Esophagus squamous epithelium (tissue), 4 donors: ENCODE data around the gene VPS37D.

Experiments used
- POLR2A ChIP-seq, 4 donors: fragments of 450-650 bp; IDR thresholded peaks; one replicate each; pipeline ENCODE4 v1.6.1; 2017; ENCODE audit warnings: antibody characterized with exemption in 4 of 4, mild to moderate bottlenecking in 4 of 4, moderate library complexity in 3 of 4
- TF ChIP-seq, protein P1 (sequence below), 6 experiments: fragments of 450-650 bp in 4 of 6; fragments of 200-600 bp in 2 of 6; sonication (generic) in 2 of 6; IDR thresholded peaks; one replicate each; pipeline ENCODE4 v1.5.1; 2016 to 2019; ENCODE audit warnings: antibody characterized with exemption in 6 of 6, mild to moderate bottlenecking in 4 of 6, moderate library complexity in 4 of 6

DNA sequence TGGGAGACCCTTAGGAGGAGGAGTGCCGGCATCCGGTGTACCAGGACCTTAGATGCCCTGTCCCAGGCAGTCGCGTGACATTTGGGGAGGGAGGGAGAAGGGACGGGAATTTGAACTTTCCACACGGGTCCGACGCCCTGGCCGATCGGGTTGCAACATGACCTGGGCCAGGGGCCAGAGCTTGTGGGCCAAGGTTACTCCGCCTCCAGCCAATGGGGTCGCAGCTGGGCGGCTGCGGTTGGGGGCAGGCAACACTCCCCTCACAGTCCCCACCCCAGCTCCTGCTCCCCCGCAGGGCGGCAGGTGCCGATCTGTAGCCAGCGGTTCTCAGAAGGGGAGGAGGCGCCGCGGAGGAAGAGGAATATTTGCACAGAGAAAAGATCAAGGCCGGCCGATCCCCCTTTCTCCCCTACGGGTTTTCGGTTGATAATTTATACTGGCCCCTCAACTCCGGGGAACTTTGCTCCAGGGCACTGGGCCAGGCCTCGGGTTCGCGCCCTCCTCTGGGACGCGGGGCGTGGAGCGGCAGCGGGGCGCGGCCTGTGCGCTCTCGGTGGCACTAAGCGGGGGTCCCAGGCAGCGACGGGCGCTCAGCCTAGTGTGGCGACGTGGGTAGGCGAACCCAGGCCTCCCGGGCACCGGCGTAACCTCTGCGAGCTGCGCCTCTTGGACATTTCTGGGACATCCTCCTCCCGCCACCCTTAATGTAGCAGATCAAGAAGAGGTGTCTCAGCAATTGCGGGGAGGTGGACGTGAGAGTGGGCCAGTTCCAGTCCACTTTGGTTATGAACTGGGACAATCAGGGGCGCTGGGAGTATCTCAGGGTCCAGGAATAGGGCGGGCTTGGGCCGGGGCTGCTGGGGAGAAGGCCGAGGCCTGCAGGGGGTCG is 44.5 kb upstream of the VPS37D start:
- TF ChIP-seq, protein P1, sequence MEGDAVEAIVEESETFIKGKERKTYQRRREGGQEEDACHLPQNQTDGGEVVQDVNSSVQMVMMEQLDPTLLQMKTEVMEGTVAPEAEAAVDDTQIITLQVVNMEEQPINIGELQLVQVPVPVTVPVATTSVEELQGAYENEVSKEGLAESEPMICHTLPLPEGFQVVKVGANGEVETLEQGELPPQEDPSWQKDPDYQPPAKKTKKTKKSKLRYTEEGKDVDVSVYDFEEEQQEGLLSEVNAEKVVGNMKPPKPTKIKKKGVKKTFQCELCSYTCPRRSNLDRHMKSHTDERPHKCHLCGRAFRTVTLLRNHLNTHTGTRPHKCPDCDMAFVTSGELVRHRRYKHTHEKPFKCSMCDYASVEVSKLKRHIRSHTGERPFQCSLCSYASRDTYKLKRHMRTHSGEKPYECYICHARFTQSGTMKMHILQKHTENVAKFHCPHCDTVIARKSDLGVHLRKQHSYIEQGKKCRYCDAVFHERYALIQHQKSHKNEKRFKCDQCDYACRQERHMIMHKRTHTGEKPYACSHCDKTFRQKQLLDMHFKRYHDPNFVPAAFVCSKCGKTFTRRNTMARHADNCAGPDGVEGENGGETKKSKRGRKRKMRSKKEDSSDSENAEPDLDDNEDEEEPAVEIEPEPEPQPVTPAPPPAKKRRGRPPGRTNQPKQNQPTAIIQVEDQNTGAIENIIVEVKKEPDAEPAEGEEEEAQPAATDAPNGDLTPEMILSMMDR (IDR thresholded peaks at IDR 0.05) = no peak
- no peak for TF ChIP-seq POLR2A (IDR thresholded peaks at IDR 0.05)
